ENCODE data around the gene LGALS3BP.
"Not testable (repeated sequence)": the region's sequence is repeated elsewhere in the genome, so short reads cannot be mapped to it uniquely, and the experiment has no call there.

LGALS3BP gene

DNA sequence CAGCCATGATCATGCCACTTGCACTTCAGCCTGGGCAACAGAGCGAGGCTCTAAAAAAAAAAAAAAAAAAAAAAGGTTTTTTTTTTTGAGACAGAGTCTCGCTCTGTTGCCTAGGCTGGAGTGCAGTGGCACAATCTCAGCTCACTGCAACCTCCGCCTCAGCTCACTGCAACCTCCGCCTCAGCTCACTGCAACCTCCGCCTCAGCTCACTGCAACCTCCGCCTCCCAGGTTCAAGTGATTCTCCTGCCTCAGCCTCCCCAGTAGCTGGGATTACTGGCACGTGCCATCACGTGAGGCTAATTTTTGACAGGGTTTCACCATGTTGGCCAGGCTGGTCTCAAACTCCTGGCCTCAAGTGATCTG is 16.8 kb downstream of the LGALS3BP start:
- not testable (repeated sequence) for DNase-seq

DNA sequence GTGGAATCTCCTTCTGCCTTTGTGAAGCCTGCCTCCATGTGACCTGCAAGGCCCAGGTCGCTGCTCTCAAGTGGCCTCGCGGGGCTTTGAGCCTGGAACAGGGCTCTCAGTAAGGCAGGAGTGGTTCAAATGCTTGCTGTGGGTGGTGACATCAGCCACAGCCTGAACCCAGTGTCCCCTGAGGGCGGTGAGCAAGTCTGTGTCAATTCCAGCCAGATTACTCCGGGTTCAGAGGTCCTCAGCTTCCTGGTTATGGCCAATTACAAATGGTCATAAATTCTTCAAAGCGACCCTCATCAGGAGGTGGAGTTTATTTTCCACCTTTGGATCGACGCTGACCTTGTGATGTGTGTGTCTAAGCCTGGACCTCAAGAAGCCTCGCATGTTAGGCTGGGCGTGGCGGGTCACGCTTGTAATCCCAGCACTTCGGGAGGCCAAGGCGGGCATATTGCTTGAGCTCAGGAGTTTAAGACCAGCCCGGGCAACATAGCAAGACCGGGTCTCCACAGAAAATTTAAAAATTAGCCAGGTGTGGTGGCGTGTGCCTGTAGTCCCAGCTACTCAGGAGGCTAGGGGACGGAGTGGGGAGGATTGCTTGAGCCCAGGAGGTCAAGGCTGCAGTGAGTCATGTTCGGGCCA is 17.3 kb downstream of the LGALS3BP start:
- no peak for DNase-seq

DNA sequence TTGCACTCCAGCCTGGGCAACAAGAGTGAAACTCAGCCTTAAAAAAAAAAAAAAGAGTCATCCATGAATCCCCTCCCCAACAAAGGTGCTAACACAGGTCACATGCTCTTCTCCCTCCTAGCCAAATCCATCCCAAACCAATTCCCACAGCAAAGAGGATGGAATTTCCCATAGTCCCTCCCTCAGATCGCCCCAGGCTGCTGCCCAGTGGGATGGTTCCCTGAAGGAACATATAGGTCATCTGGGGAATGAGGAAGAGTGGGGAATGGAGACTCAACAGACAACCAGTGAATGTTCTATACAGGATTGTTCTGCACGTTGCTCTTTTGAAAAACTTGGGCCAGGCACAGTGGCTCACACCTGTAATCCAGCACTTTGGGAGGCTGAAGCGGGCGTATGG is 18.2 kb downstream of the LGALS3BP start:
- DNase-seq: no peak

DNA sequence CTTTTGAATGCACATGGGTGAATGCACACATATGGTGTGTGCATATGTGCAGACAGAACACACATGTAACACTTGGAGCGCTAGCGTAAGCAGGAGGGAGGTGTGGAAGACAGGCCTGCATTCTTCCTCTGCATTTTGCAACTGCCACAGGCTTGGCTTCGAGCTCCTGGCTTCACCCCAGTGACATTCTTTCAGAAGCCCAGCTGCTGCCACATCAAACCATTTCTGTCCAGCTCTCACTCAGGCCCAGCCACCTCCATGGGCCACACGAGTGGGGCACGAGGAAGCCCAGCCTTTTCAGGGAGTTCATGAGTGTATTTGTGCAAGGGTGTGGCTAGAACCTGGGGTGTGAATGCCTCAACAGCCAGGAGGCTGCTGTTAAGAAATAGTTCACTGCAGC is 18.8 kb downstream of the LGALS3BP start:
- peak; percentile 71 for DNase-seq

DNA sequence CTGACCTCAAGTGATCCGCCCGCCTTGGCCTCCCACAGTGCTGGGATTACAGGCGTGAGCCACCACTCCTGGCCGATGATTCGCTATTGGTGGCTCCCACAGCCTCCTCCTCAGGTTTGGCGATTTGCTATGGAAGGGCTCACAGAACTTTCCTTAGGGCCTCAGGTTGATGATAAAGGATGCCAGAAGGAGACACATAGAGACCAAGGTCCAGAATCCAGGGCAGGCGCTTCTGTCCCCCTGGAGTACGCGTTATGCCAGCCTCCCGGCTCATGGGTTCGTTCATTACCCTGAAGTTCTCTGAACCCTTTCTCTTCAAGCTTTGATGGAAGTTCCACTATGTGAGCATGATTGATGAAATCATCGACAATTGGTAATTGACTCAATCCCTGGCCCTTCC is 19.9 kb downstream of the LGALS3BP start:
- no peak for DNase-seq

DNA sequence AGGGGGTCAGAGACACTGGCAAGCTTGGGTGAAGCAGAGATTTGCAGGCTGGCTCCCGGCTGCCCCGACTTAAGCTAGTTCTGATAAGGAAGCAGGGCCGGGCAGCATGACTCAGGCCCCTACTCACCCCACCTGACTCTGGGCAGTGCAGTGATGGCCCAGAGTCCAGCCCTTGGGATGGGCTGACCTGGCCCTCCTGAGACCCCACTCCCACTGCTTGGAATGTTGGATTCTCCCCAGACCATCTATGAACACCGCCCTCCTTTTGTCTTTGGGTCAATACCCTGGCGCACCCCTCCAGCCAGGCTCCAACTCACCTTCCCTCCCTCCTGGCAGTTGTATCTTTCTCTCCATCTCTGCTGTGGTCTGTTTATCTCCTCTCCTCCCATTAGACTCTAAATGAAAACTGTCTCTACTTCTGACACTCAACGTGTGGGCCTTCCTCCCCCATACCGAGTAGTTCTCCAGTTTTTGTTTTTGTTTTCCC is 21.0 kb downstream of the LGALS3BP start:
- DNase-seq: no peak

DNA sequence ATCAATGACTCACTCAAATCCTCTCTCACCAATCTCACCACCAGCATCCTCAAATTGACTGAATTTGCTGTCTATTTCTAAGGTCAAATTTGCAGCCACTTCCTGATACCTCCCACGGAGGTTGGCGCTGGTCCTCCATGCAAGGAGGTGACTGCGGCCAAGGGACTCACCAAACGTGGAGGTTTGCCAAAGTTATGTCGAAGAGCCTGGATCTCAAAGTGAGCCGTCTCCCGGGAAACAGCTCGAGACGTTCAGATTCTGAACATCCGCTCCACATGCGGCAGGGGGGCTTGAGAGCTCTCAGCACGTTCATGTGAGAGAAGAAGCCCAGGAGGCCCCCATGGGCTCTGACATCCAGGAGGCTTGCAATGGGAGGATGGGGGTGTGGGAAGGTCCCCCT is 22.6 kb downstream of the LGALS3BP start:
- no peak for DNase-seq

DNA sequence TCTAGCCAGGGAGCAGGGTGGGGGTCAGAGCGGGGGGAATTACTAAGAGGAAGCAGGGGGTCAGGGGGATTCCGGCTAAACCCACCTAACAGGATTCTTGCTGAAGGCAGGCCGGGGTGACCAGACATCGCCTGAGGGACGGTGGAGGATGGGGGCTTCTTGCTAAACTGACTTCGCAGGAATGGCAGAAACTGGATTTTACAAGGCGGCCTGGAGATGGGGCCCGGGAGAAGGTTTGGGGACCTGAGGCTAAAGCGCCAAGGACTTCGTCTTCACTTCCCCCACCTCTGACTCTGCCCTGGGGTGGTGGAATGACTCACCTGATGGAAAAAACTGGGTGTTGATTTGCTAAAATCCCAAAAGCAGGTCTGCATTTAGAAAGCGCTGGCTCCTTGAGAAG is 23.5 kb downstream of the LGALS3BP start:
- no peak for DNase-seq

DNA sequence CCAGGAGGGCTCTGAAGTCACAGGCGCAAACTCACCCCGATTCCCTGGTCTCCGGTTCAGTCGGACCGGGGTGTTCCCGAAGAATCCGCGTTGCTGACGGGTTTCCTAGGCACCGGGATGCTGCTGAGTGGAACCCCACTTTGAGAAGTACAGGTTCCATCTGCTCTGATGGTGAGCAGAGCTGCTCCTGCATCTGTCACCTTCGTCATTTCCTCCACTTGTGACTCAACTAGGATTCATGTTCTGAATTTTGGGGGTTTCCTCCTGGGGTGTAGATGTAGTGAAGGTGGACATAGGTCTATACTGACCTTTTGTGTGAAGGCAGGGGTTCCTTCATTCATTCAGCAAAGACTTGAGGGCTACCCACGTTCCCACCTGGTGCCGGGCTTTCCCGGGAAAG is 25.0 kb downstream of the LGALS3BP start:
- no peak for DNase-seq

DNA sequence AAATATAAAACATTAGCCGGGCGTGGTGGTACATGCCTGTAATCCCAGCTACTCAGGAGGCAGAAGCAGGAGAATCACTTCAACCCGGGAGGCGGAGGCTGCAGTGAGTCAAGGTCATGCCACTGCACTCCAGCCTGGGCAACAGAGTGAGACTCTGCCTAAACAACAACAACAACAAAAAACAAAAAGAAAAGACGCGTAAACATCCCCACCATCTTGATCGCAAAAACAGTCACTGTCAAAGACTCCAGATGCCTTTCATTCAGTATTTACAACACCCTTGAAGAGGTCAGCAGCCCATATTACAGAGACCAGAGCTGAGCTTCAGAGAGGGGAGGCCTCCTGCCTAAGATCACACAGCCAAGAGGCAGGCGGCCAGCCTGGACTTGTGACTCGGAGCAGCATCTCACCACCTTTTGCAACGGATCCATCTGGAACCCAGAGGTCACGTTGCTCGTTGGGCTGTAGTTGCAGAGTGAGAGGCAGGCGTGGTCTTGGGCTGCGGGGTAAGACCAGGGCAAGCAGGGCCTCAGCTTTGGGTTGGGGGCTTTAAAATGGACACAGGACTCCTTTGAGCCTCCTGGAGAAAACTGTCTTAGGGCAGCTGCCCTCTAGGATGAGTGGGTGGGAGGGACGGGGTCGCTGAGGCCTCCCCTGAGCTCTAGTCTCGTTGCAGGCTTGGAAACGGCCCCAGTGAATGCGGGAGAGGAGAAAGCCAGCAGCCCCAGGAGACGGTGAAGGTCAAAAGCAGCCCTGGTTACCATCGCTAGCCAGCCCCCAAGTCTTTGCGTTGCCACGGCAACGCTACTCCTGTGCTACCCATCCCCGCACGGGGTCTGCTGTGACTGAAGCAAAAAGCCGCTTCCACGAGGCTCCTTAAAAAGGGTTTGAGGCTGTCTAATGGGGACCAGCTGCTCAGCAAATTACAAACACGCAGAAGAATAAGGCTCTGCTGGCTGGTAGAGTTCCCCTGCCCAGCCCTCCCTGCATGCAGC is 26.1 kb downstream of the LGALS3BP start:
- no peak for DNase-seq

DNA sequence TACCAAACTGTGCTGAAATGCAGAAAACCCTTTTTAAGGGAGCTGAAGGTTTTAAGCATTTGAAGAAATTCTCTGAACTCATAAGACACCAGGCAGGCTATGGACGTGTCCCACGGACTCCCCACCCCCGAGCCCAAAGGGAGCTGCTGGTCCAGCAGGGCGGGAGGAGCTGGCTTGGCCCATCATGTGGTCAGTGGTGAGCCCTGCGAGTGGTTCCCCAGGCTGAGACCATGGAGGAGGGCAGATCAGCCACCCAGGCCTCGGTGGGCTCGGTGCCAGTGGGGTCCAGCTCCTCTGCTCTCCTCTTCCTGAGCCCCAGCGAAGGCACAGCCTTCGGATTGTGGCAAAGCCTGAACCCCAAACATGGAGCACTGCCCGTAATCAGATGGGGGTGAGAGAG is 27.0 kb downstream of the LGALS3BP start:
- no peak for DNase-seq

DNA sequence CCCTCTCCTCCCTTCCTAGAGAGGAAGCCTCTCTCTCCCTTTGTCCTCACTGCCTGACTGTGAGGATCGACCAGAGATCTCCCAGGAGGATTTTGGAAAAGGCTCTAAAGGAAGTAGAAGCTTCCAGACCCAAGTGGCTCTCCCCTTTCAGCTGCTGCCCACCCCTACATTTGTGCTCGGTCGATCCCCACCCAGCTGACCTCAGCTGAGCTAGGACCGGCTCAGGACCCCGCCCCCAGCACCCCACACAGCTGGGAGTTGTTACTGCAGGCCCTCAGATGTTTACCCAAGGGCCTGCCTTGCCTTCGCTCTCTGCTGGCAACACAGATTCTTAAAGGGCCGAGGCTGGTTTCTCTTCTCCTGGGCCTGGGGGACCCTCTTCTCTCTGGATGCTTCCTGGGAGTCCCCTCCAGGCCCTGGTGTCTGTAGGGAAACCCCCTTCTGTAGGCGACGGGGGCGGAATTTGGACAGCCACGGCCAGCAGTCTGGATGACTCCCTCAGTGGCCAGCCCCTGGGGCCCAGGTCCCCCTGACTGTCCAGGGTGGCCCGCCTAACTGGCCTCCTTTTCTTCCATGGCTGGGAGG is 27.7 kb downstream of the LGALS3BP start:
- no peak for DNase-seq

DNA sequence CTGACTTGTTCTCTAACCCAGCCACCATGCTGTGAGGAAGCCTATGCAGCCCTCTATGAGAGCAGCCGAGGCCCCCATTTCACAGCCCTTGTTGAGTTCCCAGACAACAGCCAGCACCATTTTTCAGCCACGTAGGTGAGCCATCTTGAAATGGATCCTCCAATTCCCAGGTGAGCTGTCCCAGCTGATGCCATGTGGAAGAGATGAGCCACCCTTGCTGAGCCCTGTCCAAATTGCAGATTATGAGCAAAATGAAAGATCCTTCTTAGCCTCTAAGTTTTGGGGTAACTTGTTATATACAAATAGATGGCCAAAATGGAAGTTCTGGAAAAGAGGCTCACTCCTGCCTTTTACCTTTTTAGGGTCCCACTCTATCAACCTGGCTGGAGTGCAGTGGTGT is 28.9 kb downstream of the LGALS3BP start:
- no peak for DNase-seq

DNA sequence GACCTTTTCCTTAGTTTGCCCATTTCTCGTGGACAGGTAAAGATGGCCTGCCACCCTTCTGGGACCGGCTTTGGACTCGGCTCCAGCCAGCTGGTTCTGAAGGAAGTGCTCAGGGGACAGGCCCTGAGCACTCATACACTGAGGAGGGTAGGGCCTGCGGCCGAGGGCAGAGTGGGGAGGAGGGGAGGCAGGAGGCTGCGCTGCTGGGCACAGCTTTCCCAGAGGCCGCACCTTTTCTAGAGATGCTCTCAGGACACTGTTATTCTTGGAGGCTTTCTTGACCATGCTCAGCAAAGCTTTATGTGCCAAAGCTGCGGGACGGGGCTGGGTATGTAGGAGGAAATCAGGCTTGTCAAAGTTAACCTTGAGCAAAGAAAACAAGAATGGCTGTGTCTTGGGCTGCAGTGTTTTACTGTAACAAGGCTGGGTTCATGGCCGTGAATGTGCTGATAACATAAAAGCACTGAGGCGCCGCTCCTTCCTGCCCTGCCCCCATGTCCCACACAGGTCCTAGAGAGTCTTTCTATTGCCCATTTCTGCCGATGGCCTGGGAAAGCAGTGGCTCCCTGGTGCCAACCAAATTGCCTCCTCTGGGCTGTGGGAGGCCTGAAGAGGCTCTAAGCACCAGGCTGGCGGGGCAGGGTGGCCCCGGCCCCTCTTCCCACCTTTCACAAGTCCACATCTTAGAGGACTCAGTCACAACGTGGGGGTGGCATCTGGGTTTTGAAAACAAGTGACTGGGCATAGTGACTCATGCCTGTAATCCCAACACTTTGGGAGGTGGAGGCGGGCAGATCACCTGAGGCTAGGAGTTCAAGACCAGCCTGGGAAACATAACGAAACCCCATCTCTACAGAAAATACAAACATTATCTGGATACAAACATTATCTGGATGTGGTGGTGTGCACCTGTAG is 32.2 kb downstream of the LGALS3BP start:
- DNase-seq: no peak

DNA sequence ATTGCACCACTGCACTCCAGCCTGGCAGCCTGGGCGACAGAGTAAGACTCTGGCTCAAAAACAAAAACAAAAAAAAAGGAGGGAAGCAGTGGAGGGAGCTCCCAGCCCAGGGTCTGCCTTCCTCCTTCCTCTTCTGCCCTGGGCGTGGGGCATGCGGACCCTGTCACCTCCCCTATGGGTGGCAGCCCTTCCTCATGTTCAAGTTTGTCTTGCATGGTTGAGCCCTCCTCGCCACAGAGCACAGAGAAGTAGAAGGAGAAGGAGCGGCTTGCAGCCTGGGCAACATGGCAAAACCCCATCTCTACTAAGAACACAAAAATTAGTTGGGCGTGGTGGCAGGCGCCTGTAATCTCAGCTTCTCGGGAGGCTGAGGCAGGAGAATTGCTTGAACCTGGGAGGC is 33.1 kb downstream of the LGALS3BP start:
- DNase-seq: no peak

DNA sequence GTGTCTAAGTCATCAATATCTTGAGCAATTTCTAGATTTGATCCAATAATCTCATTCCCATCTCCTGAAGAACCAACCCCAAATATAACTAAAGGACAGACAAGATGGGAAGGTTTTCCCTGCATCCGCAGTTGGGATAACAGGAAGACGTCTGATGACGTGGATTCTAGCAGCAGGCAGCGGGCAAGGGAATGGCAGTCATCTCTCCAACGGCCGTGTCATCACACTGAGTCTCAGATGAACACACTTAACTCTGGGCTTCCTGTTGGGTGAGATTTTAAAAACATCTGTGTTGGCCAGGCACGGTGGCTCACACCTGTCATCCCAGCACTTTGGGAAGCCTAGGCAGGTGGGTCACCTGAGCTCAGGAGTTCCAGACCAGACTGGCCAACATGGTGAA is 33.6 kb downstream of the LGALS3BP start:
- no peak for DNase-seq

DNA sequence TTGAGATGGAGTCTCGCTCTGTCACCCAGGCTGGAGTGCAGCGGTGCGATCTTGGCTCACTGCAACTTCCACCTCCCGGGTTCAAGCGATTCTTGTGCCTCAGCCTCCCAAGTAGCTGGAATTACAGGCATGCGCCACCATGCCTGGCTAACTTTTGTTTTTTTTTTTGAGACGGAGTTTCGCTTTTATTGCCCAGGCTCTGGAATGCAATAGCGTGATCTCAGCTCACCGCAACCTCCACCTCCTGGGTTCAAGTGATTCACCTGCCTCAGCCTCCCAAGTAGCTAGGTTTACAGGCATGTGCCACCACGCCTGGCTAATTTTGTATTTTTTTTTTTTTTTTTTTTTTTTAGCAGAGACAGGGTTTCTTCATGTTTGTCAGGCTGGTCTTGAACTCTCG is 34.3 kb downstream of the LGALS3BP start:
- not testable (repeated sequence) for DNase-seq

DNA sequence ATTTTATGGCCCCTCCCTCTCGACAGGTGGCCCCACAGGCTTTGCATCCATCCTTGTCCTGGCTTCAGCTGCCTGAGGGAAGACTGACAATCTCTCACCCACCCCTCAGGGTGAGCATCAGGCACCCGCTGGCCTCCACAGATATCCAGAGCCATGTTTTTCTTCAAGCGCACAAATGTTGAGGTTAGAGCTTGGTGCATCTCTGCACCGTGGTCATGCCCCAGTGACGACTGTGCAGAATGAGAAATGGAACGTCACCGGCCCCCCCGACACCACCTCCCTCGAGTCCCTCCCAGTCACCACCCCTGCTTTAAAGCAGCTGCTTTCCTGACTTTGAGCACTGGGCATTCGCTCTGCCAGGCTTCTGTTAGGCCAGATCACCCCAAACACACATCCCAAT is 34.8 kb downstream of the LGALS3BP start:
- DNase-seq: no peak

DNA sequence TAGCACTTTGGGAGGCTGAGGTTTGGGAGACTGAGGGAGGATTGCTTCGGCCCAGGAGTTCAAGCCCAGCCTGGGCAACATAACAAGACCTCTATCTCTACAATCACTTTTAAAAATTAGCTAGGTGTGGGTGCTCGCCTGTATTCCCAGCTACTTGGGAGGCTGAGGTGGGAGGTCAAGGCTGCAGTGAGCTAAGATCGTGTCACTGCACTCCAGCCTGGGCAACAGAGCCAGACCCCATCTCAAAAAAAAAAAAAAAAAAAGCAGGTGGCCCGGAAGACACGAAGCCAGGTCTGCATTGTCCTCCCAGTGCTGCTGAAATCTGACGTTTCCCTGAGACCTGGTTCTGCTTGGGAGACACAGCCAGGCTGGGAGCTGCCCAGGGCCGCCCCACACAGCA is 35.7 kb downstream of the LGALS3BP start:
- no peak for DNase-seq

DNA sequence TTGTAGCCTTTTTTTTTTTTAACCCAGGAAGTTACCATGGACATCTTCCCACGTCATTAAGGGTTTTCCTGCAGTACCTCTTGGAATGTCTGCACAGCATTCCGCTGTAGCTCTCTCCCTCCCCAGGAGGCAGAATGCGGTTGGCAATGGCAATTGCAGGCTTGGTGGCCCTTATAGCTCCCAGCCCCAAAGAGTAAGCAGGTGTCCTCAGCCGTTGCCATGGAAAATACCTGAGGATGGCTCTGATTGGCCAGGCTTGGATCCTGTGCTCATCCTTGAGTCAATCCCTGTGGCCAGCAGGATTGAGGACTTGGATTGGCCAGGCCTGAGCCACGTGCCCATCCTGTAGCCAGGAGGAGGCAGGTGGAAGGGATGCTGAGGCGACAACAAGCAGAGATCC is 39.0 kb downstream of the LGALS3BP start:
- DNase-seq: no peak

DNA sequence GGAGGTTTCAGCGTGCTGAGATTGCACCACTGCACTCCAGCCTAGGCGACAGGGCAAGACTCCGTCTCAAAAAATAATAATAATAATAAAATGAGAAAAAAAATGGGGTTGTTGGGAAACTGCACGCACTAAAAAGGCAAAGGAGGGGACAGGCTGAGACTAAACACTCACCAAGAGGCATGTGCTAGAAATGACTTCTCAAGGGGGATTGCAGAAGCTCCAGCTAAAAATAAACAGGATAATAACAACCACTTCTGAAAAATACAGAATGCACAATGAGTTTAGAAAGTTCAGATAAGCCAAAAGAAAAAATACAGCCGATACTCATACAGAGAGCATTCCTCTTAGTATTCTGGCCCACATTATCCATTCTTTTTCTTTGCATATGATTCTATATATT is 39.5 kb downstream of the LGALS3BP start:
- no peak for DNase-seq

DNA sequence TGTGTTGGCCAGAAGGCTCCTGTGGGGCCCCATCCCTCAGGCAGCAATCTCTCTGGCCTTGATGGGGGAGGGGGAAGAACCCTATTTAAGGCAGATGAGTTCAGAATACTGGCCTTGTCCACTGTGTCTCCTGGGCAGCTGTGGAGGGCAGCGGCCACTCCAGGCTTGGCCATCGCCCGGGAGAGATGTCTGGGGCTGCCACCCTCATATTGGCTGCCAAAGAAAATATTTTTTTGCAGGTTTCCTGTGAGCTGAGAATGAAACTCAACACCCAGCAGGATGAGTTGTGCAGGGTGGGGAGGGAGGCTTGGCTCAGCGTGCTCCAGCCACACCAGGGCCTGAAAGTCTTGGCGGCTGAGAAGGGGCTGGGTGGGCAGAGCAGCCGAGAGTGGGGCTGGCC is 40.1 kb downstream of the LGALS3BP start:
- no peak for DNase-seq

DNA sequence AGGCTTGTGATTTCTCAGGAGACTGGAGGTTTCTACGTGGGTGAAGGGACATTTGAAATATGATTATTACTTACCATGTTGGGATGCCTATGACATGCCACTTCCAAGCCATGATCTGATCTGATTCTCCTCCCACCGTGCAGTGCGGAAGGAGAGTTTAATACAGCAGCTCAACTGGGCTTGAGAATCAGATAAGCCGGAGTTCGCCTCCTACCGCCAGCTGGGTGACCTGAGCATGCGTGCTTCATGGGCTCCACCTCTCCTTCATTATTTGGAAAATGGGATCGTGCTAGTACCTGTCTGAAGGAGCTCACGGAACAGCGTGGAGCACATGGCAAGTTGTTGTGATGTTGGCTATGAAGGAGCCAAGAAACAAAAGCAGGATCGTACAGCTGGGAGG is 42.2 kb downstream of the LGALS3BP start:
- no peak for DNase-seq
